WTC11 (cell line): ENCODE results near the gene NXN. TPM values are rescaled to one million over a fixed set of nuclear protein-coding genes. Genes with fewer than 3 reads are reported as not detected.

Source experiments
- ARID4B ChIP-seq: sonication (generic); formaldehyde crosslinking; IDR thresholded peaks from 2 replicates; pipeline ENCODE4 v1.8.0; 2023; ENCODE audit warnings: missing genetic modification reagents, mild to moderate bottlenecking, borderline replicate concordance
- ATF3 ChIP-seq: sonication (generic); formaldehyde crosslinking; conservative IDR thresholded peaks from 2 replicates; pipeline ENCODE4 v1.8.1; 2022; ENCODE audit warnings: mild to moderate bottlenecking, missing genetic modification reagents
- CBFB ChIP-seq: sonication (generic); formaldehyde crosslinking; IDR thresholded peaks from 2 replicates; pipeline ENCODE4 v1.8.1; 2022; ENCODE audit warnings: mild to moderate bottlenecking, low read depth, missing genetic modification reagents
- CREM ChIP-seq: sonication (generic); formaldehyde crosslinking; IDR thresholded peaks from 2 replicates; pipeline ENCODE4 v1.8.1; 2022; ENCODE audit warnings: mild to moderate bottlenecking, missing genetic modification reagents, moderate library complexity
- E2F1 ChIP-seq: sonication (generic); formaldehyde crosslinking; IDR thresholded peaks from 2 replicates; pipeline ENCODE4 v1.8.0; 2022; ENCODE audit warnings: mild to moderate bottlenecking, missing genetic modification reagents
- E2F4 ChIP-seq: sonication (generic); formaldehyde crosslinking; IDR thresholded peaks from 2 replicates; pipeline ENCODE4 v1.8.1; 2022; ENCODE audit warnings: low read depth, mild to moderate bottlenecking, moderate library complexity, missing genetic modification reagents, borderline replicate concordance
- ESRRA ChIP-seq: sonication (generic); formaldehyde crosslinking; IDR thresholded peaks from 2 replicates; pipeline ENCODE4 v1.8.1; 2022; ENCODE audit warnings: mild to moderate bottlenecking, missing genetic modification reagents, borderline replicate concordance
- ETV6 ChIP-seq: sonication (generic); formaldehyde crosslinking; IDR thresholded peaks from 2 replicates; pipeline ENCODE4 v1.8.1; 2022; ENCODE audit warnings: mild to moderate bottlenecking, missing genetic modification reagents
- MLX ChIP-seq: sonication (generic); formaldehyde crosslinking; IDR thresholded peaks from 2 replicates; pipeline ENCODE4 v1.8.1; 2023; ENCODE audit warnings: mild to moderate bottlenecking, missing genetic modification reagents, moderate library complexity
- RORB ChIP-seq: fragments of 250-450 bp; sonication (Bioruptor Pico); IDR thresholded peaks from 2 replicates; pipeline ENCODE4 v1.9.0; 2021; ENCODE audit warnings: mild to moderate bottlenecking
- TEAD1 ChIP-seq: sonication (generic); formaldehyde crosslinking; IDR thresholded peaks from 2 replicates; pipeline ENCODE4 v1.8.0; 2022; ENCODE audit warnings: mild to moderate bottlenecking, missing genetic modification reagents
- TEAD4 ChIP-seq: sonication (generic); formaldehyde crosslinking; IDR thresholded peaks from 2 replicates; pipeline ENCODE4 v1.8.0; 2022; ENCODE audit warnings: mild to moderate bottlenecking, missing genetic modification reagents
- ZBTB43 ChIP-seq: sonication (generic); formaldehyde crosslinking; IDR thresholded peaks from 2 replicates; pipeline ENCODE4 v1.8.1; 2023; ENCODE audit warnings: mild to moderate bottlenecking, missing genetic modification reagents
- ZMAT4 ChIP-seq: fragments of 250-450 bp; sonication (Bioruptor Pico); IDR thresholded peaks from 2 replicates; pipeline ENCODE4 v1.9.0; 2021; ENCODE audit warnings: mild to moderate bottlenecking
- ZNF396 ChIP-seq: fragments of 250-450 bp; sonication (Bioruptor Pico); IDR thresholded peaks from 2 replicates; pipeline ENCODE4 v1.8.0; 2021; ENCODE audit warnings: mild to moderate bottlenecking, moderate library complexity, borderline replicate concordance
- ZNF423 ChIP-seq: fragments of 250-450 bp; sonication (Bioruptor Pico); IDR thresholded peaks from 2 replicates; pipeline ENCODE4 v2.1.2; 2022; ENCODE audit warnings: mild to moderate bottlenecking, moderate library complexity
- total RNA-seq: library from RNA; stranded (reverse); gene quantifications from 3 replicates; pipeline ENCODE4 v1.2.3, GENCODE V29; 2021

NXN gene
- total RNA-seq, 1 experiment from 2014 or later, result 96.8 TPM

- TF ChIP-seq ZBTB43 (CRISPR knock-in tag) (peak; percentile 88; the same call in 1 of the 2 replicates), ESRRA (CRISPR knock-in tag) (no peak), E2F1 (CRISPR knock-in tag) (no peak; the same call in 1 of the 2 replicates), CBFB (CRISPR knock-in tag) (no peak), CREM (CRISPR knock-in tag) (peak; percentile 78; the same call in 1 of the 2 replicates), TEAD1 (CRISPR knock-in tag) (0 out of 2 replicates have a peak, but pooled peaks have one; percentile 67), MLX (CRISPR knock-in tag) (0 out of 2 replicates have a peak, but pooled peaks have one; percentile 23), TEAD4 (CRISPR knock-in tag) (0 out of 2 replicates have a peak, but pooled peaks have one; percentile 14), ETV6 (CRISPR knock-in tag) (peak; percentile 93), ARID4B (CRISPR knock-in tag) (peak; percentile 59; the same call in 1 of the 2 replicates), RORB (CRISPR knock-in tag) (no peak), ZNF396 (CRISPR knock-in tag) (no peak), ATF3 (CRISPR knock-in tag) (no peak), ZNF423 (CRISPR knock-in tag) (no peak), E2F4 (CRISPR knock-in tag) (peak; percentile 91; the same call in 1 of the 2 replicates), ZMAT4 (CRISPR knock-in tag) (no peak)
Observed at GRCh38 chr17:752002-752619, 227.5 kb downstream of the NXN start, which contains the start of gene GEMIN4 (continued).
